ENCODE results near the gene ARHGEF5. TPM values are rescaled to one million over a fixed set of nuclear protein-coding genes. Genes with fewer than 3 reads are reported as not detected.
"Not testable (repeated sequence)": the region's sequence is repeated elsewhere in the genome, so short reads cannot be mapped to it uniquely, and the experiment has no call there.

The ARHGEF5 gene
- total RNA-seq, 2 donors from 2014 or later, result 3.7 to 5.4 TPM

DNA sequence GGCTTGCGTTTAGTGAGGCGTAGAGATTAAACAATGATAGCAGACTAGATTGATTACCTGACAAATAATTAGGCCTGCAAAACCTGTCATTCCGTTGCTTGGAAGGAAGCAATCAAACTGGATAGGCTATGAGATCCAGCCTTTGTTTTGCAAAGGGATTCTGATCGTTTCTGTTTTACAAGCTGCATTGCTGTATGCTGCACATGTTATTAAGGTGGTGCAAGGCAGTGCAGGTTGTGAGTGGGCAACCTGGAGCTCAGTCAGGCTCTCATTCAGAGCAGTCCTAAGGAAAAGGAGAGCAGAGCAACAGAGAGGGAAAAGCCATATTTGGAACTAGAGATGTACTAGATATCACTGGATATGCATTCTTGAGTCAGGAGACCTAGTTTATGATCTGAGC lies 55.2 kb downstream of the ARHGEF5 start:
- ATAC-seq (no peak), DNase-seq (no peak)
- intact Hi-C loops (cut with DNase I), result no loop called here

DNA sequence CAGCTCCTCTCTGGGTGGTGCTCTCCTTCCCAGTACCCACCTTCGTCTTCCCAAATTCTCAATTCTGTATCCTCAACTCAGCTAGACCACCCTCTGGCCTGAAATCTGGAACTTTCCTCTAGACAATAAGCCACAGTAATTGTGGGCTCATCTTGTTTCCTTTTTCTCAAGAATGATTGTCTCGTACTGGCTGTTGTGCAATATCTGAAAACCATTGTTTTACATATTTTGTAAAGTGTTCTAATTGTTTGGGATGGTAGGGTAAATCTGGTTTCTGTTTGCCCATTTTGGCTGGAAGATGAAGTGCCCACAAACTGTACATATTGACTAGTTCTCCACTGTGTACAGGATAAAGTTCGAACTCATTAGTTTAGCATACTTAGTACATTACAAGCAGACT lies 59.6 kb downstream of the ARHGEF5 start:
- intact Hi-C loops (cut with DNase I), result no loop called here
- ATAC-seq (no peak), DNase-seq (no peak)

DNA sequence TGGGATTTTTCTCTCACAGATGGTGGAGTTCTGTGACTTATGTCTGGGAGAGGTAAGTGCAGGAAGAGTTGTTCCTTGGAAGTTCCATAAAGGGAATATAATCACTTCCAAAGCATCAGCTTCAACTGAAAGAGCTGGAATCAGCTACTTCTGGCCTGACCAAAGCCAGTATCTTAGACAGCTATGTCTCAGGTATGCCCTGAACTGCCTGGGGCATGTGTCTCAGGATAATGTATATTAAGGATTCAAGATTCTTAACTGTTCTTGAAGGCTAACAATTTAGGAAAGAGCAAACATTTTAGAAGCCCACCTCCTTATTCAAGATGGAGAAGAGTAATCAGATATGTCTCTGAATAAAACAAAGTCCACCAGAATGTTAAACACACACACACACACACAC lies 60.7 kb downstream of the ARHGEF5 start:
- ATAC-seq (no peak), DNase-seq (no peak)
- intact Hi-C loops (cut with DNase I), result no loop called here

DNA sequence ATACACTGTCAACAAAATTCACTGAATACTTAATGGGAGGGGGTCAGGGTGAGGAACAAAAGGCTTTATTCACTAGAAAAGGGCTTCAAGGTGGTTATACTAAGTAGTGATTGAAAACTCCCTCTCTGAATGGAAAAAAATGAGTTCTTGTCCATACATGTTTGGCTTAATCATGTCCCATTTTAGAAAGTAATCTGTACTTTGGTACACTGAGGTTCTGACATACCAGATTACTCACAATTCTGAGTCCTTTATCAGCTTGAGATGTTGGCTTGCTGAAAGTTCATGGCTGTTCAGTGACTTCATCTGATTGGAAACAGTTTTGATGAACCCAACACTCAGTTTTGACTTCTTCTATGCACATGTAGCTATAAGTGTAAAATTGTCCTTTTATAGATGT lies 61.1 kb downstream of the ARHGEF5 start:
- intact Hi-C loops (cut with DNase I), result no loop called here
- DNase-seq (no peak), ATAC-seq (no peak)

DNA sequence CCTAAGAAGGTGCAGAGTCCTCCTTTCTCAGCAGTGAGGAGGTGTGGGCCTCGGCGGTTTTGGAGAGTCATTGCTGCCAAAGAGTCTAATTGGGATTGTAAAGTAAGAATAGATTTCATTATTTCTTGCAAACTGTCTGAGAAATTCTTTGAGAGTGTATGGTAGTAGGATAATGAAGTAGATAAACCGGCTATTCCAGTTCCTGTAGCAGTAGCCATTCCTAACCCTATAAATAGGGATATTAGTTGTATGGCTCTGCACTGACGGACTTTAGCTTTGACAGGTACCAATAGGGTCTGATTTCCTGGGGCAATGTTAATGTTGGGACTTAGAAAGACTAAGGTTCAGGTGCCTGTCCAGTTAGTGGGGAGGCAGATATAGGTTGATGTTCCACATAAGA lies 63.7 kb downstream of the ARHGEF5 start:
- DNase-seq; ATAC-seq; intact Hi-C loops (cut with DNase I): not testable (repeated sequence)

DNA sequence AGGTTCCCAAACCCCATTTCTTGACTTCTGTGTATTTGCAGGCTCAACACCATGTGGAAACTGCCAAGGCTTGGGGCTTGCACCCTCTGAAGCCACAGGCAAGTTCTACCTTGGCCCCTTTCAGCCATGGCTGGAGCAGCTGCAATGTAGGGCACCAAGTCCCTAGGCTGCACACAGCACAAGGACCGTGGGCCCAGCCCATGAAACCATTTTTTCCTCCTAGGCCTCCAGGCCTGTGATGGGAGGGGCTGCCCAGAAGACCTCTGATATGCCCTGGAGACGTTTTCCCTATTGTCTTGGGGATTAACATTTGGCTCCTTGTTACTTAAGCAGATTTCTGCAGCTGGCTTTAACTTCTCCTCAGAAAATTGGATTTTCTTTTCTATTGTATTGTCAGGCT lies 72.3 kb downstream of the ARHGEF5 start:
- intact Hi-C loops (cut with DNase I); ATAC-seq: not testable (repeated sequence)

DNA sequence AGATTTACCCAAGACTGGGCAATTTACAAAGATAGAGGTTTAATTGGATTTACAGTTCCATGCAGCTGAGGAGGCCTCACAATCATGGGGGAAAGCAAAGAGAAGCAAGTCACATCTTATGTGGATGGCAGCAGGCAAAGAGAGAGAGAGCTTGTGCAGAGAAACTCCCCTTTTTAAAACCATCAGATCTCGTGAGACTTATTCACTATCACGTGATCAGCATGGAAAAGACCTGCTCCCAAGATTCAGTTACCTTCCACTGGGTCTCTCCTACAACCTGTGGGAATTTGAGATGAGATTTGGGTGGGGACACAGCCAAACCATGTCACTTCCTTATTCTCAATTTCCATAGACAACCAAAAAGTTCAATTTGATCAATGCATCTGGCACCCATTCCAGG lies 73.2 kb downstream of the ARHGEF5 start:
- intact Hi-C loops (cut with DNase I), result no loop called here

More for the DNA sequence above, 72.3 kb downstream of the ARHGEF5 start:
- DNase-seq, result not testable (repeated sequence)

More for the DNA sequence above, 73.2 kb downstream of the ARHGEF5 start:
- ATAC-seq (no peak), DNase-seq (no peak)

Other genes starting within 250 kb of the ARHGEF5 start
- gene OR2A2, start 245.8 kb upstream of the ARHGEF5 start, total RNA-seq, result not detected
- gene OR2A14, start 232.2 kb upstream of the ARHGEF5 start, total RNA-seq, result not detected
- gene CTAGE4, start 171.9 kb upstream of the ARHGEF5 start, total RNA-seq, result 1 to 10 TPM in 1 of 2 donors, not detected in 1; 1.3 TPM
- gene ARHGEF35, start 159.6 kb upstream of the ARHGEF5 start, total RNA-seq, result 1 to 10 TPM; 1.8 to 2.3 TPM
- gene OR2A42, start 115.8 kb upstream of the ARHGEF5 start, total RNA-seq, result under 1 TPM in 1 of 2 donors, not detected in 1; 0.10 TPM
- gene OR2A7, start 90.6 kb upstream of the ARHGEF5 start, total RNA-seq, result 1 to 10 TPM; 1.0 to 1.8 TPM
- under 1 TPM; 0.24 to 0.71 TPM for gene CTAGE8, start 86.1 kb upstream of the ARHGEF5 start, total RNA-seq
- gene OR2A1, start 43.0 kb upstream of the ARHGEF5 start, total RNA-seq, result not detected
- not detected for gene NOBOX, start 48.3 kb downstream of the ARHGEF5 start, total RNA-seq